ENCODE results near the gene FNDC5.

DNA sequence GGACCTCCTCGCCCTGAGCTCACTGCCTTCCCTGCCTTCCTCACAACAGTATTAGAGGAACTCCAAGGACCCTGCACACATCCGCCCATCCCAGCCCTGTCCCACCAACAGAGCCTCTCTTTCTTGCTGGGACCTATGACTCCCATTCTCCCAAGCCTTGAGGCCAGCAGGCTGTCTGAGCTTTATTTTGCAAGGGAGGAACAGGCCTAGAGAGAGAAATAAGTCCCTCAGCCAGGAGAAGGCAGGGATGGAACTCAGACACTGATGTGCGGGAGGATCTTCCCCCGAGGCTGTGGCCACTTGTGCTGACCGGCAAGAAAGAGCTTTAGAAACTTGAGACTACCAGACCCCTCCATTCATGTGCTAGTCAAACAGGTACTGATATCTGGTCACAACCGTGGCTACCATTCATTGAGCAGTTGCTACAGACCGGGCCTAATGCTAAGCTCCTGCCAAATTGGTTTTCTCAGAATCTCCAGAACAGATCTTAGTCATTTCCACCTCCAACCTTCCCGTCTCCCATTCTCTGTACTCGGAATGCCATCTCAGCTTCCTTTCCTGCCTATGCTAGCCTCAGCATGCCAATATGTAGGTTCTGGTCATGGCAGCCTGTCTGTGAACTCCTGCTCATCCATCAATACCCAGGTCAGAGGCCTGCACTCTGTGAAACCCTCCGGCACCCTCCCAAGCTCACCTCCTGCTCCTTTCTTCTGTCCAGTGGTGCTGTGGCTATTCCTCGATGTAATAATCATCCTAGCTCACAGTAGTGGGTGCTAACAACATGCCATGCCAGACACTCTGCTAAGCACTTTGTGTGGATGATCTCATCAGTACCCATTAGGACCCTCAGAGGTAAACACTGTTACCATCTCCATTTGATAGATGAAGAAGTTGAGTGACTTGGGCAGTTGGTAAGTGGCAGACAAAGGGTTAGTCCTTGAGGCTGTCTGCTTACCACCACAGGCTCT, 26.7 kb upstream of the FNDC5 start:
- TF ChIP-seq ZNF134 (CRISPR knock-in tag; conservative IDR thresholded peaks at IDR 0.05) (no peak), EZH2 (IDR thresholded peaks at IDR 0.05; ENCODE audit: borderline replicate concordance, low read depth, low read length) (no peak), CBFA2T2 (conservative IDR thresholded peaks at IDR 0.05) (no peak), ZNF561 (CRISPR knock-in tag; conservative IDR thresholded peaks at IDR 0.05) (no peak), ZZZ3 (IDR thresholded peaks at IDR 0.05) (no peak), ZNF274 (IDR thresholded peaks at IDR 0.05; ENCODE audit: borderline replicate concordance, low read depth, low read length) (no peak), GATA2 (CRISPR knock-in tag; IDR thresholded peaks at IDR 0.05) (no peak), JUNB (CRISPR knock-in tag; conservative IDR thresholded peaks at IDR 0.05) (no peak)
- TF ChIP-seq, protein P1, sequence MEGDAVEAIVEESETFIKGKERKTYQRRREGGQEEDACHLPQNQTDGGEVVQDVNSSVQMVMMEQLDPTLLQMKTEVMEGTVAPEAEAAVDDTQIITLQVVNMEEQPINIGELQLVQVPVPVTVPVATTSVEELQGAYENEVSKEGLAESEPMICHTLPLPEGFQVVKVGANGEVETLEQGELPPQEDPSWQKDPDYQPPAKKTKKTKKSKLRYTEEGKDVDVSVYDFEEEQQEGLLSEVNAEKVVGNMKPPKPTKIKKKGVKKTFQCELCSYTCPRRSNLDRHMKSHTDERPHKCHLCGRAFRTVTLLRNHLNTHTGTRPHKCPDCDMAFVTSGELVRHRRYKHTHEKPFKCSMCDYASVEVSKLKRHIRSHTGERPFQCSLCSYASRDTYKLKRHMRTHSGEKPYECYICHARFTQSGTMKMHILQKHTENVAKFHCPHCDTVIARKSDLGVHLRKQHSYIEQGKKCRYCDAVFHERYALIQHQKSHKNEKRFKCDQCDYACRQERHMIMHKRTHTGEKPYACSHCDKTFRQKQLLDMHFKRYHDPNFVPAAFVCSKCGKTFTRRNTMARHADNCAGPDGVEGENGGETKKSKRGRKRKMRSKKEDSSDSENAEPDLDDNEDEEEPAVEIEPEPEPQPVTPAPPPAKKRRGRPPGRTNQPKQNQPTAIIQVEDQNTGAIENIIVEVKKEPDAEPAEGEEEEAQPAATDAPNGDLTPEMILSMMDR (IDR thresholded peaks at IDR 0.05 in 2 of 3, conservative IDR thresholded peaks at IDR 0.05 in 1 of 3; ENCODE audit: insufficient read depth in 2 of 3, low read depth in 1 of 3, low read length in 3 of 3), result no peak

Data from K562 (cell line).